Measurements from ENCODE around the gene KEL. TPM values are rescaled to one million over a fixed set of nuclear protein-coding genes. Genes with fewer than 3 reads are reported as not detected.

KEL gene
- total RNA-seq, 2 experiments from 2014 or later: 1.0 to 1.1 TPM

GRCh38 chr7:142959202-142959601, 3.0 kb downstream of the KEL start:
- H3K4me3 Mint-ChIP-seq: no peak overlapping the region
- CTCF ChIA-PET: no interaction called here
- no peaks in the 10 kb centered on the region for H3K36me3 Mint-ChIP-seq (ENCODE audit: low read depth)
- no peak for ATAC-seq
- H3K27ac Mint-ChIP-seq: no peak overlapping the region
- no peaks in the 10 kb centered on the region for H3K9me3 Mint-ChIP-seq (ENCODE audit: insufficient read depth)
- no peak for DNase-seq
- H3K27me3 Mint-ChIP-seq (ENCODE audit: low read depth): peaks cover 22% of the 10 kb centered on the region
- H3K4me1 Mint-ChIP-seq (ENCODE audit: low read depth): no peaks in the 10 kb centered on the region
- POLR2A ChIA-PET: no interaction called here

- ATAC-seq: no peak
- DNase-seq: no peak
- no peak overlapping the region for H3K27ac Mint-ChIP-seq
- no peaks in the 10 kb centered on the region for H3K36me3 Mint-ChIP-seq (ENCODE audit: low read depth)
- H3K4me3 Mint-ChIP-seq: no peak overlapping the region
- ChIA-PET POLR2A (no interaction called here), CTCF (no interaction called here)
- peaks cover 19% of the 10 kb centered on the region for H3K27me3 Mint-ChIP-seq (ENCODE audit: low read depth)
- H3K9me3 Mint-ChIP-seq (ENCODE audit: insufficient read depth): no peaks in the 10 kb centered on the region
- no peaks in the 10 kb centered on the region for H3K4me1 Mint-ChIP-seq (ENCODE audit: low read depth)
These were observed 4.4 kb downstream of the KEL start for GRCh38 chr7:142957723-142958122.

- H3K27me3 Mint-ChIP-seq (ENCODE audit: low read depth): peaks cover 19% of the 10 kb centered on the region
- no peak for ATAC-seq
- POLR2A ChIA-PET: no interaction called here
These were observed 5.1 kb downstream of the KEL start for GRCh38 chr7:142956951-142957623.

GRCh38 chr7:142954680-142955268, 7.4 kb downstream of the KEL start:
- no peaks in the 10 kb centered on the region for H3K9me3 Mint-ChIP-seq (ENCODE audit: insufficient read depth)
- ATAC-seq (no peak), DNase-seq (no peak)
- H3K27me3 Mint-ChIP-seq (ENCODE audit: low read depth): peaks cover 18% of the 10 kb centered on the region
- H3K36me3 Mint-ChIP-seq (ENCODE audit: low read depth): no peaks in the 10 kb centered on the region
- H3K27ac Mint-ChIP-seq: no peak overlapping the region
- ChIA-PET POLR2A (no interaction called here), CTCF (interaction anchor here (0.5 kb wide), 1 partner anchor 164 kb away, joined by 4 read pairs; no protein-coding TSS in a partner anchor)
- no peaks in the 10 kb centered on the region for H3K4me1 Mint-ChIP-seq (ENCODE audit: low read depth)
- no peak overlapping the region for H3K4me3 Mint-ChIP-seq

More at GRCh38 chr7:142956951-142957623, 5.1 kb downstream of the KEL start:
- DNase-seq: no peak
- no peaks in the 10 kb centered on the region for H3K4me1 Mint-ChIP-seq (ENCODE audit: low read depth)
- H3K36me3 Mint-ChIP-seq (ENCODE audit: low read depth): no peaks in the 10 kb centered on the region
- H3K27ac Mint-ChIP-seq: no peak overlapping the region
- H3K4me3 Mint-ChIP-seq: no peak overlapping the region
- no peaks in the 10 kb centered on the region for H3K9me3 Mint-ChIP-seq (ENCODE audit: insufficient read depth)
- CTCF ChIA-PET: no interaction called here

- Mint-ChIP-seq H3K27ac (no peak overlapping the region), H3K9me3 (ENCODE audit: insufficient read depth) (no peaks in the 10 kb centered on the region), H3K36me3 (ENCODE audit: low read depth) (no peaks in the 10 kb centered on the region), H3K4me3 (no peak overlapping the region), H3K27me3 (ENCODE audit: low read depth) (peaks cover 5% of the 10 kb centered on the region), H3K4me1 (ENCODE audit: low read depth) (no peaks in the 10 kb centered on the region)
- CTCF ChIA-PET: no interaction called here
- ATAC-seq: no peak
- no peak for DNase-seq
- POLR2A ChIA-PET: no interaction called here
These were observed 11.9 kb downstream of the KEL start for GRCh38 chr7:142950235-142950634.

- CTCF ChIA-PET: no interaction called here
- POLR2A ChIA-PET: no interaction called here
- ATAC-seq: no peak
- Mint-ChIP-seq H3K4me3 (no peak overlapping the region), H3K4me1 (ENCODE audit: low read depth) (no peaks in the 10 kb centered on the region), H3K27me3 (ENCODE audit: low read depth) (peaks cover 5% of the 10 kb centered on the region), H3K9me3 (ENCODE audit: insufficient read depth) (no peaks in the 10 kb centered on the region), H3K36me3 (ENCODE audit: low read depth) (no peaks in the 10 kb centered on the region), H3K27ac (no peak overlapping the region)
- no peak for DNase-seq
These were observed 13.6 kb downstream of the KEL start for GRCh38 chr7:142948603-142949002.

- Mint-ChIP-seq H3K9me3 (ENCODE audit: insufficient read depth) (no peaks in the 10 kb centered on the region), H3K4me3 (no peak overlapping the region), H3K27me3 (ENCODE audit: low read depth) (no peaks in the 10 kb centered on the region), H3K27ac (no peak overlapping the region), H3K36me3 (ENCODE audit: low read depth) (no peaks in the 10 kb centered on the region), H3K4me1 (ENCODE audit: low read depth) (no peaks in the 10 kb centered on the region)
- ChIA-PET CTCF (no interaction called here), POLR2A (no interaction called here)
- DNase-seq (no peak), ATAC-seq (no peak)
These were observed 17.2 kb downstream of the KEL start for GRCh38 chr7:142945001-142945400.

- DNase-seq (no peak), ATAC-seq (no peak)
- Mint-ChIP-seq H3K36me3 (ENCODE audit: low read depth) (no peaks in the 10 kb centered on the region), H3K4me3 (no peak overlapping the region), H3K27ac (no peak overlapping the region), H3K27me3 (ENCODE audit: low read depth) (no peaks in the 10 kb centered on the region), H3K4me1 (ENCODE audit: low read depth) (no peaks in the 10 kb centered on the region), H3K9me3 (ENCODE audit: insufficient read depth) (no peaks in the 10 kb centered on the region)
- POLR2A ChIA-PET: no interaction called here
- CTCF ChIA-PET: no interaction called here
These were observed 18.4 kb downstream of the KEL start for GRCh38 chr7:142943706-142944268.

GRCh38 chr7:142942746-142943145, 19.4 kb downstream of the KEL start:
- Mint-ChIP-seq H3K27me3 (ENCODE audit: low read depth) (no peaks in the 10 kb centered on the region), H3K9me3 (ENCODE audit: insufficient read depth) (no peaks in the 10 kb centered on the region), H3K4me1 (ENCODE audit: low read depth) (no peaks in the 10 kb centered on the region), H3K27ac (no peak overlapping the region), H3K36me3 (ENCODE audit: low read depth) (no peaks in the 10 kb centered on the region), H3K4me3 (no peak overlapping the region)
- ATAC-seq: no peak
- ChIA-PET CTCF (no interaction called here), POLR2A (no interaction called here)
- DNase-seq: no peak

- Mint-ChIP-seq H3K27me3 (ENCODE audit: low read depth) (no peaks in the 10 kb centered on the region), H3K4me1 (ENCODE audit: low read depth) (no peaks in the 10 kb centered on the region), H3K4me3 (no peak overlapping the region), H3K9me3 (ENCODE audit: insufficient read depth) (no peaks in the 10 kb centered on the region), H3K36me3 (ENCODE audit: low read depth) (no peaks in the 10 kb centered on the region), H3K27ac (no peak overlapping the region)
- DNase-seq (no peak), ATAC-seq (no peak)
- CTCF ChIA-PET: no interaction called here
- POLR2A ChIA-PET: no interaction called here
These were observed 20.6 kb downstream of the KEL start for GRCh38 chr7:142941541-142941940.

GRCh38 chr7:142940966-142941535, 21.1 kb downstream of the KEL start:
- ChIA-PET CTCF (no interaction called here), POLR2A (no interaction called here)
- H3K4me1 Mint-ChIP-seq (ENCODE audit: low read depth): no peaks in the 10 kb centered on the region
- H3K4me3 Mint-ChIP-seq: no peak overlapping the region
- DNase-seq (no peak), ATAC-seq (no peak)
- no peak overlapping the region for H3K27ac Mint-ChIP-seq
- H3K36me3 Mint-ChIP-seq (ENCODE audit: low read depth): no peaks in the 10 kb centered on the region
- H3K27me3 Mint-ChIP-seq (ENCODE audit: low read depth): no peaks in the 10 kb centered on the region
- no peaks in the 10 kb centered on the region for H3K9me3 Mint-ChIP-seq (ENCODE audit: insufficient read depth)

GRCh38 chr7:142939226-142939910, 22.8 kb downstream of the KEL start, which contains the start of gene LLCFC1:
Gene LLCFC1 (plus strand): TSS chr7:142939484. CDS start chr7:142939622, 138 bp downstream.
- H3K4me1 Mint-ChIP-seq (ENCODE audit: low read depth): no peaks in the 10 kb centered on the region
- DNase-seq (no peak), ATAC-seq (peak; percentile 30)
- no peaks in the 10 kb centered on the region for H3K27me3 Mint-ChIP-seq (ENCODE audit: low read depth)
- H3K36me3 Mint-ChIP-seq (ENCODE audit: low read depth): no peaks in the 10 kb centered on the region
- ChIA-PET CTCF (no interaction called here), POLR2A (no interaction called here)
- H3K27ac Mint-ChIP-seq: no peak within 1 kb of the TSS
- no peaks in the 10 kb centered on the region for H3K9me3 Mint-ChIP-seq (ENCODE audit: insufficient read depth)
- no peak within 1 kb of the TSS for H3K4me3 Mint-ChIP-seq
